ENCODE results near the gene QSER1. TPM values are rescaled to one million over a fixed set of nuclear protein-coding genes. Genes with fewer than 3 reads are reported as not detected.

Gene QSER1
- total RNA-seq: 17.6 and 30.3 TPM in 2 replicates

DNA sequence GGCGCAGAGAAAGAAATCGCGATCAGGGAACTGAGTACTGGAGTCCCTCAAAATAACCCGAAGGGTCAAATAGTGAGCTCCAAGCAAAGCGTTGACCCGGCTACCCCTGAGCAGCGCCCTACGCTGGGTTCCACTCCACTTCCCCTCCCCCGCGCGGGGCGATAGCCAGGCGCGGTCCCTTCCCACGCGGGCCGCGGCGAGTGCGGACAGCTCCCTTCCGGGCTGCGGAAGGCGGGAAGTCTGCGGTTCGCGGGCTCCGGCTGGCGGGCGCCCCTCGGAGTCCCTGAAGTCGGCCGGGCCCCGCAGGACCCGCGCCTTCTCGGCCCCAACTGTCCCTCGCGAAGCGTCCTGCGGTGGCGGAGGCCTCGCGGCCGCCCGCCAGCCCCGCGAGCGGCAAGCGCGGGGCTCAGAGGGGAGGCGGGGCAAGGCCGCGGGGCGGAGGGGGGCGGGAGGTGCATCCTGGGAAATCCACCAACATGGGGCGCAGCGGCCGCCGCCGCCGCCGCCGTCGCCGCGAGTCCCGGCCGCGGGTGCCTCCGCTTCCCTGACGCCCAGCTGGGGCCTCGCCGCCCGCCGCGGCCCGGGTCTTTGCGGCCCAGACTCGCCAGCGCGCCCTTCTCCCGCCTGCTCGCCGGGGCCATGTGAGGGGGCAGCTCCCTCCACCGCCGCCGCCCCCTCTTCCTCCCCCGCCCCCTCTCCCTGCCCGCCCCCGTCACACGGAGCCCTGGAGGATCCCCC, at the start of gene QSER1:
Gene QSER1 (plus strand): TSS at position 457 of the 738 bp plus-strand sequence. CDS start 315 bp downstream, outside the sequence.

DNA sequence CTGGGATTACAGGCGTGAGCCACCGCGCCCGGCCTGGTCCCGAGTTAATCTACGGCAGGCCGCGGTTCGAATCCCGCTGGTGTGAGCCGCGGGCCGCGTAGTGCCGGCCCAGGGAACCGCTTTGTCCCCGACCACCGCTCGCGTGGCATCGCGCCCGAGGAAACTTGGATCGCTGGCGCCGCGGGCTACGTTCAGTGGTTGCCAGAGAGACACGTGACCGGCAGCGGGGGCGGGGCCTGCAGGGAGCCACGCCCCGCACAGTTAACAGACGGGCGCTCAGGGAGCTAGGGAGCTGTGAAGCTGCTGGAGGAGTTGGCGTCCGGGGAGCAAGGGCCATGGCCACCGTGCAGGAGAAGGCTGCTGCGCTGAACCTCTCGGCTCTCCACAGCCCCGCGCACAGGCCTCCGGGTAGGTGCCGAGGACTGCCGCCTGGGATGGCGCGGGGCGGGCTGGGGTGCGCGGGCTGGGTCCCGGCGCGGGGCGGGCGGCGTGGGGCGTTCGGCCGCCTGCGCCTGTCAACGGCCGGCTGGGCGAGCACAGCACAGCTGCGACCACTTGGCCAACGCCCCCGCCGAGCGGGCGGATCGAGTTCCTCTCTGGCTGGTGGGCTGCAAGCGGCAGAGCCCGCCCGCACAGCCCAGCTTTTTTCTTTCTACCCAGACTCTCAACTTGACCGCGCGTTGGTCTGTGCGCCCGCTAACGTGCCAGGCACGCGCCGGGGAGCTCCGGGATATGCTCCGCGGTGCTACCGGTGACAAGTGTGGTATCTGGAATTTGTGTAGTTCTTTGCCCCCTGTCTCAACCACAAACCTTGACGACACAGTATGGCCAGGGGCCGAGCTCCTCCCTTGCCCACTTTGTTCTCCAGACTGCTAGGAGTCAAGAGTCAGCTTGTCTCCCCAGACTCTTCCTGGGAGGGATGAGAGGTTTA, 123.3 kb downstream of the QSER1 start, which contains the start of gene DEPDC7:
Gene DEPDC7 (plus strand): TSS at position 258 of the 931 bp plus-strand sequence. CDS start 78 bp downstream, at position 336.

Small RNAs within 50 kb of the gene (small RNA-seq; reads per million reads assigned to genes)
- gene RF00019: not detected

Other genes with a start within 250 kb of the QSER1 start
- gene CCDC73, start 98.1 kb upstream of the QSER1 start, total RNA-seq: not detected in 2 replicates
- gene PRRG4, start 62.9 kb upstream of the QSER1 start, total RNA-seq: 0.24 and 0.65 TPM in 2 replicates
- 10.8 and 12.2 TPM in 2 replicates for gene DEPDC7, start 123.1 kb downstream of the QSER1 start, total RNA-seq
- 51.6 and 60.8 TPM in 2 replicates for gene TCP11L1, start 146.8 kb downstream of the QSER1 start, total RNA-seq

Data from hair follicle dermal papilla cell (primary cell).